ENCODE data around the gene TRIM69.

- TF ChIP-seq, protein P1, sequence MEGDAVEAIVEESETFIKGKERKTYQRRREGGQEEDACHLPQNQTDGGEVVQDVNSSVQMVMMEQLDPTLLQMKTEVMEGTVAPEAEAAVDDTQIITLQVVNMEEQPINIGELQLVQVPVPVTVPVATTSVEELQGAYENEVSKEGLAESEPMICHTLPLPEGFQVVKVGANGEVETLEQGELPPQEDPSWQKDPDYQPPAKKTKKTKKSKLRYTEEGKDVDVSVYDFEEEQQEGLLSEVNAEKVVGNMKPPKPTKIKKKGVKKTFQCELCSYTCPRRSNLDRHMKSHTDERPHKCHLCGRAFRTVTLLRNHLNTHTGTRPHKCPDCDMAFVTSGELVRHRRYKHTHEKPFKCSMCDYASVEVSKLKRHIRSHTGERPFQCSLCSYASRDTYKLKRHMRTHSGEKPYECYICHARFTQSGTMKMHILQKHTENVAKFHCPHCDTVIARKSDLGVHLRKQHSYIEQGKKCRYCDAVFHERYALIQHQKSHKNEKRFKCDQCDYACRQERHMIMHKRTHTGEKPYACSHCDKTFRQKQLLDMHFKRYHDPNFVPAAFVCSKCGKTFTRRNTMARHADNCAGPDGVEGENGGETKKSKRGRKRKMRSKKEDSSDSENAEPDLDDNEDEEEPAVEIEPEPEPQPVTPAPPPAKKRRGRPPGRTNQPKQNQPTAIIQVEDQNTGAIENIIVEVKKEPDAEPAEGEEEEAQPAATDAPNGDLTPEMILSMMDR (IDR thresholded peaks at IDR 0.05) = no peak
- TF ChIP-seq POLR2AphosphoS5 (IDR thresholded peaks at IDR 0.05; ENCODE audit: low read depth, low read length) (no peak), REST (IDR thresholded peaks at IDR 0.05; ENCODE audit: insufficient read depth in 1 of 2, low read depth in 2 of 2, low read length in 1 of 2) (no peak), SIN3A (IDR thresholded peaks at IDR 0.05; ENCODE audit: borderline replicate concordance, insufficient read depth, low read depth, low read length) (no peak), TCF7L2 (IDR thresholded peaks at IDR 0.05; ENCODE audit: low read depth, low read length) (no peak)
Observed at GRCh38 chr15:44736181-44736765, at the start of gene TRIM69.
